HEK293T (cell line): ENCODE results near the gene ARHGAP40.
A peak's percentile ranks its signal among the peaks of the same experiment; 100 is the strongest.

ENCODE experiments used
- CTCF ChIA-PET: fragments of 350-600 bp; formaldehyde crosslinking; extraction: SDS; loops from one replicate; lab custom pipeline; 2021; ENCODE audit warnings: antibody characterized with exemption, inconsistent platforms; lab: Yijun Ruan, JAX
- POLR2A ChIA-PET: fragments of 350-600 bp; formaldehyde crosslinking; extraction: SDS; loops from one replicate; lab custom pipeline; 2020; ENCODE audit warnings: antibody characterized with exemption, inconsistent platforms; lab: Yijun Ruan, JAX
- DNase-seq: peaks from one replicate; pipeline ENCODE4 v3.0.0; 2012; ENCODE audit warnings: mixed read lengths; ENCODE audit errors: extremely low spot score
- ARNT ChIP-seq: fragments of 450-650 bp; IDR thresholded peaks from 2 replicates; pipeline ENCODE4 v1.6.1; 2017; ENCODE audit warnings: mild to moderate bottlenecking
- BHLHE40 ChIP-seq: fragments of 450-650 bp; IDR thresholded peaks from 2 replicates; pipeline ENCODE4 v1.6.1; 2016; ENCODE audit warnings: mild to moderate bottlenecking, moderate library complexity, borderline replicate concordance
- CTBP1 ChIP-seq: fragments of 450-650 bp; IDR thresholded peaks from 2 replicates; pipeline ENCODE4 v1.6.1; 2016; ENCODE audit warnings: borderline replicate concordance
- ELF4 ChIP-seq: fragments of 450-650 bp; IDR thresholded peaks from 2 replicates; pipeline ENCODE4 v1.6.1; 2017; ENCODE audit warnings: antibody characterized with exemption
- FOXA1 ChIP-seq: fragments of 450-650 bp; IDR thresholded peaks from 2 replicates; pipeline ENCODE4 v1.6.1; 2016; ENCODE audit warnings: mild to moderate bottlenecking
- FOXK2 ChIP-seq: fragments of 450-650 bp; IDR thresholded peaks from 2 replicates; pipeline ENCODE4 v1.6.1; 2016; ENCODE audit warnings: mild to moderate bottlenecking
- FOXM1 ChIP-seq: fragments of 450-650 bp; IDR thresholded peaks from 2 replicates; pipeline ENCODE4 v1.6.1; 2017; ENCODE audit warnings: mild to moderate bottlenecking, borderline replicate concordance
- HDGF ChIP-seq: fragments of 450-650 bp; IDR thresholded peaks from 2 replicates; pipeline ENCODE4 v1.6.1; 2017; ENCODE audit warnings: antibody characterized with exemption, borderline replicate concordance
- L3MBTL2 ChIP-seq: fragments of 450-650 bp; conservative IDR thresholded peaks from 2 replicates; pipeline ENCODE4 v1.6.1; 2016; ENCODE audit warnings: mild to moderate bottlenecking
- LEF1 ChIP-seq: fragments of 450-650 bp; IDR thresholded peaks from 2 replicates; pipeline ENCODE4 v1.6.1; 2017; ENCODE audit warnings: mild to moderate bottlenecking, borderline replicate concordance
- NFRKB ChIP-seq: fragments of 450-650 bp; IDR thresholded peaks from 2 replicates; pipeline ENCODE4 v1.6.1; 2016; ENCODE audit warnings: mild to moderate bottlenecking, moderate library complexity
- PKNOX1 ChIP-seq: fragments of 450-650 bp; IDR thresholded peaks from 2 replicates; pipeline ENCODE4 v1.6.1; 2016
- SP1 ChIP-seq: fragments of 450-650 bp; IDR thresholded peaks from 2 replicates; pipeline ENCODE4 v1.6.1; 2017
- SUZ12 ChIP-seq: fragments of 450-650 bp; IDR thresholded peaks from 2 replicates; pipeline ENCODE4 v1.6.1; 2016; ENCODE audit warnings: mild to moderate bottlenecking
- TARDBP ChIP-seq: fragments of 450-650 bp; IDR thresholded peaks from 2 replicates; pipeline ENCODE4 v1.6.1; 2016
- ZNF384 ChIP-seq: fragments of 450-650 bp; IDR thresholded peaks from 2 replicates; pipeline ENCODE4 v1.6.1; 2016

The ARHGAP40 gene

GRCh38 chr20:38680500-38681306, 79.1 kb downstream of the ARHGAP40 start:
- no peak for TF ChIP-seq CTBP1
- TF ChIP-seq FOXK2, result no peak
- TF ChIP-seq LEF1, result no peak
- TF ChIP-seq TARDBP, result no peak
- no peak for TF ChIP-seq ELF4
- peak; percentile 33 for DNase-seq
- ChIA-PET POLR2A (no interaction called here), CTCF (interaction anchor here (1.1 kb wide), 1 partner anchor 22 kb away, joined by 4 read pairs; no protein-coding TSS in a partner anchor)

GRCh38 chr20:38685271-38685670, 83.7 kb downstream of the ARHGAP40 start:
- CTCF ChIA-PET, result no interaction called here

GRCh38 chr20:38685853-38686473, 84.4 kb downstream of the ARHGAP40 start:
- ChIA-PET POLR2A (no interaction called here), CTCF (no interaction called here)
- peak; percentile 65 for DNase-seq
- no peak for TF ChIP-seq NFRKB
- no peak for TF ChIP-seq ZNF384
- TF ChIP-seq HDGF, result no peak
- TF ChIP-seq BHLHE40, result no peak
- no peak for TF ChIP-seq CTBP1
- no peak for TF ChIP-seq FOXA1
- TF ChIP-seq SP1, result no peak
- TF ChIP-seq FOXM1, result no peak
- no peak for TF ChIP-seq PKNOX1
- TF ChIP-seq TARDBP, result no peak
- TF ChIP-seq SUZ12, result no peak
- no peak for TF ChIP-seq LEF1
- TF ChIP-seq FOXK2, result no peak
- no peak for TF ChIP-seq L3MBTL2
- no peak for TF ChIP-seq ARNT
- TF ChIP-seq ELF4, result no peak

More at GRCh38 chr20:38685271-38685670, 83.7 kb downstream of the ARHGAP40 start:
- TF ChIP-seq ZNF384 (no peak), L3MBTL2 (no peak), ARNT (no peak), PKNOX1 (no peak), ELF4 (no peak), FOXA1 (no peak), SUZ12 (no peak), TARDBP (no peak), LEF1 (no peak), SP1 (no peak), HDGF (no peak), FOXM1 (no peak)
- POLR2A ChIA-PET, result no interaction called here
- DNase-seq, result no peak

- peak; percentile 39 for DNase-seq
- ChIA-PET POLR2A (no interaction called here), CTCF (no interaction called here)
- no peak for TF ChIP-seq ELF4
- no peak for TF ChIP-seq FOXA1
- TF ChIP-seq HDGF, result no peak
- no peak for TF ChIP-seq SUZ12
- TF ChIP-seq SP1, result no peak
- no peak for TF ChIP-seq BHLHE40
- no peak for TF ChIP-seq FOXK2
- TF ChIP-seq PKNOX1, result no peak
- TF ChIP-seq L3MBTL2, result no peak
- no peak for TF ChIP-seq ARNT
- TF ChIP-seq TARDBP, result no peak
- TF ChIP-seq CTBP1, result no peak
- no peak for TF ChIP-seq LEF1
- no peak for TF ChIP-seq NFRKB
These were observed 91.1 kb downstream of the ARHGAP40 start for GRCh38 chr20:38692436-38693411.

GRCh38 chr20:38697306-38697705, 95.7 kb downstream of the ARHGAP40 start:
- POLR2A ChIA-PET, result no interaction called here
- DNase-seq, result no peak
- CTCF ChIA-PET, result no interaction called here
- TF ChIP-seq NFRKB (no peak), FOXA1 (no peak), LEF1 (no peak), FOXM1 (no peak), HDGF (no peak), ARNT (no peak), BHLHE40 (no peak)
